K562 treated with DMSO at 1 percent for 24 hours (cell line): ENCODE data around the gene AQP10. TPM values are rescaled to one million over a fixed set of nuclear protein-coding genes. Genes with fewer than 3 reads are reported as not detected.

ENCODE experiments used
- total RNA-seq: library from RNA; unstranded; fragments of 300-600 nt; gene quantifications from 2 replicates; pipeline ENCODE4 v1.2.3, GENCODE V29; 2022; ENCODE audit warnings: low read depth; ENCODE audit not compliant: insufficient read depth

AQP10 gene, protein sequence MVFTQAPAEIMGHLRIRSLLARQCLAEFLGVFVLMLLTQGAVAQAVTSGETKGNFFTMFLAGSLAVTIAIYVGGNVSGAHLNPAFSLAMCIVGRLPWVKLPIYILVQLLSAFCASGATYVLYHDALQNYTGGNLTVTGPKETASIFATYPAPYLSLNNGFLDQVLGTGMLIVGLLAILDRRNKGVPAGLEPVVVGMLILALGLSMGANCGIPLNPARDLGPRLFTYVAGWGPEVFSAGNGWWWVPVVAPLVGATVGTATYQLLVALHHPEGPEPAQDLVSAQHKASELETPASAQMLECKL
- 0.22 TPM in 1 of 2 replicates, not detected in the other for total RNA-seq

DNA sequence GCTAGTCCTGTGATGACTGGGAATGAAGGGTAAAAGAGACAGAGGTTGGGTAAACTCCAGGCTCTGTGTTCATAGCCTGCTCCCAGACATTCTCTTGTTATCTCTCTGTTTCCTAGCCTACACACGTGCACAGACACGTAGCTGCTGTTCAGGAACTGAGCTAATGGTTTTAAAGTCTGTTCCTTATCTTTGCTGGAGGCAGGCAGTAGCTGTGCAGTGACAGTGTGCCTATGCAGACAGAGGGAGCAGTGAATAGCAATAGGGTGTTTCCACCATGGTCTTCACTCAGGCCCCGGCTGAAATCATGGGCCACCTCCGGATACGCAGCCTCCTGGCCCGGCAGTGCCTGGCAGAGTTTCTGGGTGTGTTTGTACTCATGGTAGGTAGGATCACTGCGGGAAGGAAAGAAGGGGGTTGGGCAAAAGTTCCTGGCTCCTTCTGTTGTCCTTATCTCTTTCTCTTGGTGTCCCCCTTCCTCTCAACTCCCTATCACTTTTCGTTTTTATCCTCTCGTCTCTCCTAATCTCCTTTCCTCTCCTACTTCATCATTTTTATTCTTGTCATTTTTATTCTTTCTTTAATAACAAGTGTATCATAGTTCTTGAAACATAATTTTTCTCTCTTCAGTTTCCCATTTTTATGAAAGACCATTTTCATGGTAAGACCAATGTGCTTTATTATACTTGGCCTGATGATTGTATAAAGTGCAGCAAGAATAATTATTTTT is at the start of gene AQP10:
Gene AQP10, plus strand, starts transcription at position 212 of the 727 bp plus-strand sequence. Its CDS starts 63 bp downstream, at position 275.

GRCh38 chr1:154272217-154272998 is 48.5 kb upstream of the AQP10 start, which contains the start of gene HAX1:
Gene HAX1 (plus strand): TSS chr1:154272629. CDS start chr1:154272724, 95 bp downstream.

DNA sequence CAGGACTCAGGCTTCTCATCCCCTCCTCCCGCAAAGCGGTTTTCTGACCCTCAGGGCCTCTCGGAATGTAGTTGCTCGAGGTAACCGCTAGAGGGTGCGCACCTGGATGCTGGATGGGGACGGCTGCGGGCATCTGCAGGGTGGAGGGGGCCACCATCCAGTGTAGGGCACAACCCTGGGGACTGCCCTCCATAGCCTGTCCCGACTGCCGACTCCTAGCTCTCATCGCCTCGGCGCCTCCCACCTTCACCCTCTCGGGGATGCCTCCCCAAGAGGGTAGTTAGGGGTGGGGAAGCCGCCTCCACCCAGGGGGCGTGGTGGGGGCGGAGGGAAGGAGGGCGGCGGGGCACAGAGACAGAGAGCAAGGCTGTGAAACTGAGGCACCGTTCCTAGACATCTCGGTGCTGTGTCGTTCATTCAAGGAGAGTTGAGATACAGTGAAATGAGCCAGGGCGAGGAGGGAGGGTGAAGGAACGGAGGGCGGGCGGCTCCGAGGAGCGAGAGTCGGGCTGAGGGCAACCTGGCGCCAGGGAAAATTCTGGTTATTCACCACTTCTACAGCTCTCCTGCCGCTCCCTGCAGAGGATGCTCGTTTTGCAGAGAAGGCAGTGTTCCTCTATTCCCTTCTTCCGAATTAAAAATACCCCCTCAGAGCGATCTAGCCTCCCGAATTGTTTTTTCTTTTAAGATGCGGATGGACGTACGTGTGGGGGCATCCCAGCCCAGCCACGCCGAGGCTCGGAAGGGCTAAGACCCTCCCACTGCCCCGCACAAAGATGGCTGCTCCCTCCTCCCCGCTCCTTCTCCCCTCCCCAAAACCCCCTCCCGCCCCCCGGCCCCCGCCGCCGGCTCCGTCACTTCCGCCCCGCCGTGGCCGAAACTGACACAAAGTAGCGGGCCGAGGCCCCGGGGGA is 4.0 kb downstream of the AQP10 start, which contains the start of gene ATP8B2:
Gene ATP8B2, plus strand, starts transcription at position 857 of the 914 bp plus-strand sequence. CDS start 2,617 bp downstream, outside the sequence.

Other genes with a start within 250 kb of the AQP10 start
- not detected in 2 replicates for gene NUP210L, start 166.0 kb upstream of the AQP10 start, total RNA-seq
- 305 and 321 TPM in 2 replicates for gene TPM3, start 129.0 kb upstream of the AQP10 start, total RNA-seq
- not detected in 2 replicates for gene CFAP141, start 114.8 kb upstream of the AQP10 start, total RNA-seq
- 133 and 146 TPM in 2 replicates for gene UBAP2L, start 100.1 kb upstream of the AQP10 start, total RNA-seq
- 194 and 208 TPM in 2 replicates for gene HAX1, start 48.5 kb upstream of the AQP10 start, total RNA-seq
- 34.8 and 35.1 TPM in 2 replicates for gene ATP8B2, start 4.4 kb downstream of the AQP10 start, total RNA-seq
- gene IL6R, start 84.2 kb downstream of the AQP10 start, total RNA-seq = 2.5 and 2.8 TPM in 2 replicates
- not detected in 2 replicates for gene TDRD10, start 181.1 kb downstream of the AQP10 start, total RNA-seq
- not detected in 2 replicates for gene SHE, start 181.3 kb downstream of the AQP10 start, total RNA-seq
- 38.6 and 39.8 TPM in 2 replicates for gene UBE2Q1, start 237.6 kb downstream of the AQP10 start, total RNA-seq
- gene CHRNB2, start 246.7 kb downstream of the AQP10 start, total RNA-seq = not detected in 2 replicates